ENCODE data around the gene MYO15B.

Gene MYO15B

DNA sequence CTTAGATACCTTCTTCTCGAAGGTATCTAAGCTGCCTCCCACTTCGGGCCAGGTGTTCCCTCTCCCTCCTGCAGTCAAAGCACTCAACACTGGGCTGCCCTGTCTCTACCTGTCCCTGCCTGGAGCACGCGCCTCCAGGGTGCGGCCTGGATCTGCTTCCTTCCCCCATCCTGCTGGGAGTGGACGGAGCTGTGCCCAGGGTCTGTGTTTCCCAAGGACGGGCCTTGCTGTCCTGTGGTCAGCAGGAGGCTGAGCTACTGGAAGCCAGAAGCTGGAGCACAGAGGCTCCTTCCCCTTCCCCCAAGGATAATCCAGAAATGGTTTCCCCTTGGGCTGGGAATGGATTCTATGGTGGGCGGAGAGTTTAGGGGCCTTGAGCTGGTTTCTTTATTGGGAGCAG, 45.4 kb upstream of the MYO15B start:
- no peak for TF ChIP-seq EZH2 (IDR thresholded peaks at IDR 0.05; ENCODE audit: borderline replicate concordance, low read length)
- TF ChIP-seq, protein P1, sequence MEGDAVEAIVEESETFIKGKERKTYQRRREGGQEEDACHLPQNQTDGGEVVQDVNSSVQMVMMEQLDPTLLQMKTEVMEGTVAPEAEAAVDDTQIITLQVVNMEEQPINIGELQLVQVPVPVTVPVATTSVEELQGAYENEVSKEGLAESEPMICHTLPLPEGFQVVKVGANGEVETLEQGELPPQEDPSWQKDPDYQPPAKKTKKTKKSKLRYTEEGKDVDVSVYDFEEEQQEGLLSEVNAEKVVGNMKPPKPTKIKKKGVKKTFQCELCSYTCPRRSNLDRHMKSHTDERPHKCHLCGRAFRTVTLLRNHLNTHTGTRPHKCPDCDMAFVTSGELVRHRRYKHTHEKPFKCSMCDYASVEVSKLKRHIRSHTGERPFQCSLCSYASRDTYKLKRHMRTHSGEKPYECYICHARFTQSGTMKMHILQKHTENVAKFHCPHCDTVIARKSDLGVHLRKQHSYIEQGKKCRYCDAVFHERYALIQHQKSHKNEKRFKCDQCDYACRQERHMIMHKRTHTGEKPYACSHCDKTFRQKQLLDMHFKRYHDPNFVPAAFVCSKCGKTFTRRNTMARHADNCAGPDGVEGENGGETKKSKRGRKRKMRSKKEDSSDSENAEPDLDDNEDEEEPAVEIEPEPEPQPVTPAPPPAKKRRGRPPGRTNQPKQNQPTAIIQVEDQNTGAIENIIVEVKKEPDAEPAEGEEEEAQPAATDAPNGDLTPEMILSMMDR (IDR thresholded peaks at IDR 0.05; ENCODE audit: low read length): no peak
- Histone ChIP-seq H3K79me2 (ENCODE audit: insufficient read depth, low read length) (no peaks in the 10 kb centered on the region), H4K20me1 (ENCODE audit: insufficient read depth, low read length) (no peaks in the 10 kb centered on the region), H3K27me3 (ENCODE audit: insufficient read depth, low read length) (0 out of 2 replicates have a peak, but pooled peaks cover 5% of the 10 kb centered on the region), H3K9me3 (ENCODE audit: low read length) (no peaks in the 10 kb centered on the region), H3K9ac (ENCODE audit: low read length) (no peak overlapping the region), H2AFZ (ENCODE audit: low read length) (no peak overlapping the region), H3K27ac (ENCODE audit: low read depth, low read length, poor library complexity, severe bottlenecking) (no peak overlapping the region), H3K9me2 (ENCODE audit: low read depth, low read length) (no peaks in the 10 kb centered on the region), H3F3A (ENCODE audit: insufficient read depth, low read length) (no peaks in the 10 kb centered on the region), H3K4me2 (ENCODE audit: low read length) (no peak overlapping the region), H3K4me3 (ENCODE audit: low read depth, low read length, poor library complexity, severe bottlenecking) (no peak overlapping the region), H3K4me1 (ENCODE audit: insufficient read depth, low read length, severe bottlenecking) (no peaks in the 10 kb centered on the region), H3K36me3 (ENCODE audit: insufficient read depth, low read length) (no peaks in the 10 kb centered on the region)

DNA sequence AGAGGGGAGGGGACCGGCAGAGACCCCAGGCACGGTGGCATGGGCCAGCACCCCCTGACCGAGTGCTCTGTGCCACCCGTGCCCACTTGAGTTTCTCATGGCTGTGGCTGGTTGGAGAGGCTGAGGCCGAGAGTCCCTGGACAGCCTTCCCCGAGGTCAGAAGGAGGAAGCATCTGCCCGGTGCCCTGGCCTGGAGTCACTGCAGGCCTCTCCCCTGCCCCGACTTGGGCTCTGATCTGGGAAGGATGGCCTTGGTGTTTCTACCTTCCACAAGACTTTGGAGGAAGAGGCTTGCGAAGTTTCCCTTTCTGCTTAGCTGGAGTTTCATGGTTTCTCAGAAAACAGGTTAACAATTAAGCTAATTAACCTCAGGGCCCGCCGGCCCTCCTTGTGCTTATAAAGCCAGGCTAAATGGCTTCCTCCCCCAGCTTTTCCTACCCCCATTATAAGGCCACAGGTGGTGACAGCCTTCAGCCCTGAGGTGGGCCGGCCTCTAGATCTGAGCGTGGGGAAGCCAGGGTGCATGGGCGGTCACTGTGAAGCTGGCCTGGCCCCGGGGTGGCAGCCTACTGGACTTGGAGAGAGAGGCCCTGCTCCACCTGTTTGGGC, 44.8 kb upstream of the MYO15B start:
- Histone ChIP-seq H3K4me2 (ENCODE audit: low read length) (no peak overlapping the region), H3K4me3 (ENCODE audit: low read depth, low read length, poor library complexity, severe bottlenecking) (no peak overlapping the region), H3K36me3 (ENCODE audit: insufficient read depth, low read length) (no peaks in the 10 kb centered on the region), H4K20me1 (ENCODE audit: insufficient read depth, low read length) (no peaks in the 10 kb centered on the region), H3K27me3 (ENCODE audit: insufficient read depth, low read length) (0 out of 2 replicates have a peak, but pooled peaks cover 5% of the 10 kb centered on the region), H3K27ac (ENCODE audit: low read depth, low read length, poor library complexity, severe bottlenecking) (no peak overlapping the region), H3K9me2 (ENCODE audit: low read depth, low read length) (no peaks in the 10 kb centered on the region), H3K9me3 (ENCODE audit: low read length) (no peaks in the 10 kb centered on the region), H3K4me1 (ENCODE audit: insufficient read depth, low read length, severe bottlenecking) (no peaks in the 10 kb centered on the region), H3K79me2 (ENCODE audit: insufficient read depth, low read length) (no peaks in the 10 kb centered on the region), H3F3A (ENCODE audit: insufficient read depth, low read length) (no peaks in the 10 kb centered on the region), H3K9ac (ENCODE audit: low read length) (no peak overlapping the region), H2AFZ (ENCODE audit: low read length) (no peak overlapping the region)
- TF ChIP-seq, protein P1 (IDR thresholded peaks at IDR 0.05; ENCODE audit: low read length): no peak
- no peak for TF ChIP-seq EZH2 (IDR thresholded peaks at IDR 0.05; ENCODE audit: borderline replicate concordance, low read length)

DNA sequence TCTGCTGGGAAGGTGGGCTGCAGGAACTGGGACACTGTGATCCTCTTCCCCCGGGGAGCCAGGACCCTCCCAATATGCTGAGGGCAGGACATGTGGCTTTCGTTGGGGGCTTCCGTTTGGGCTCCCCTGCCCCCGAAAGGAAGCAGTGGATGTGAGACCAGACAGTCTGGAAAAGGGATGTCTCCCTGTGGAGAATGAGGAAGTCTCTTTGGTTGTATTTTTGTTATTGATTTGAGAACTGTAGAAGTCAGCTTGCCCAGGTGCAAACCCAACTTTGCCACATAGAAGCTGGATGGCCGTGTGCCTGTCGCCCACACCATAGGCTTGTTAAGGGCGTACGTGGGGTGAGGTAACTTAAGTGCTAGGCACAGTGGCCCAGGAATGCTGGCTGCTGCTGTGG, 43.4 kb upstream of the MYO15B start:
- Histone ChIP-seq H3K9me2 (ENCODE audit: low read depth, low read length) (no peaks in the 10 kb centered on the region), H3K4me3 (ENCODE audit: low read depth, low read length, poor library complexity, severe bottlenecking) (no peak overlapping the region), H3K79me2 (ENCODE audit: insufficient read depth, low read length) (no peaks in the 10 kb centered on the region), H3K4me1 (ENCODE audit: insufficient read depth, low read length, severe bottlenecking) (no peaks in the 10 kb centered on the region), H4K20me1 (ENCODE audit: insufficient read depth, low read length) (no peaks in the 10 kb centered on the region), H3K9ac (ENCODE audit: low read length) (no peak overlapping the region), H3K27me3 (ENCODE audit: insufficient read depth, low read length) (0 out of 2 replicates have a peak, but pooled peaks cover 5% of the 10 kb centered on the region), H3F3A (ENCODE audit: insufficient read depth, low read length) (no peaks in the 10 kb centered on the region), H3K36me3 (ENCODE audit: insufficient read depth, low read length) (no peaks in the 10 kb centered on the region), H3K9me3 (ENCODE audit: low read length) (no peaks in the 10 kb centered on the region), H3K4me2 (ENCODE audit: low read length) (no peak overlapping the region), H3K27ac (ENCODE audit: low read depth, low read length, poor library complexity, severe bottlenecking) (no peak overlapping the region), H2AFZ (ENCODE audit: low read length) (no peak overlapping the region)
- TF ChIP-seq, protein P1 (IDR thresholded peaks at IDR 0.05; ENCODE audit: low read length): no peak
- TF ChIP-seq EZH2 (IDR thresholded peaks at IDR 0.05; ENCODE audit: borderline replicate concordance, low read length): no peak
